HepG2 (cell line): ENCODE data around the gene SLC12A2. TPM values are rescaled to one million over a fixed set of nuclear protein-coding genes. Genes with fewer than 3 reads are reported as not detected.

Experiments
- AKNA ChIP-seq: sonication (generic); formaldehyde crosslinking; IDR thresholded peaks from 2 replicates; pipeline ENCODE4 v1.4.0; 2020; ENCODE audit warnings: missing genetic modification reagents, borderline replicate concordance
- IRF9 ChIP-seq: sonication (generic); formaldehyde crosslinking; IDR thresholded peaks from 2 replicates; pipeline ENCODE4 v1.8.0; 2022; ENCODE audit warnings: missing genetic modification reagents, mild to moderate bottlenecking, borderline replicate concordance
- KAT7 ChIP-seq: IDR thresholded peaks from 2 replicates; pipeline ENCODE4 v1.6.1; 2018; ENCODE audit warnings: borderline replicate concordance, missing compliant biosample characterization
- LBX2 ChIP-seq: sonication (generic); formaldehyde crosslinking; IDR thresholded peaks from 2 replicates; pipeline ENCODE4 v1.5.0; 2020; ENCODE audit warnings: missing genetic modification reagents, mild to moderate bottlenecking, borderline replicate concordance
- SOX6 ChIP-seq, 2 experiments: fragments of 450-650 bp in 1 of 2; sonication (generic) in 1 of 2; formaldehyde crosslinking in 1 of 2; IDR thresholded peaks; 2 replicates each; pipeline versions ENCODE4 v1.4.0 to v1.6.1; 2017 to 2020; ENCODE audit warnings: antibody characterized with exemption in 1 of 2, mild to moderate bottlenecking in 1 of 2, missing genetic modification reagents in 1 of 2
- TAF15 ChIP-seq: fragments of 200-400 bp; formaldehyde crosslinking; IDR thresholded peaks from one replicate; pipeline ENCODE4 v1.6.1; 2018; ENCODE audit warnings: mild to moderate bottlenecking, low read depth, low read length; ENCODE audit not compliant: poor library complexity, severe bottlenecking
- TEAD3 ChIP-seq: optimal IDR thresholded peaks from 2 replicates; pipeline ENCODE3; 2016; ENCODE audit warnings: borderline replicate concordance
- ZNF407 ChIP-seq: sonication (generic); formaldehyde crosslinking; IDR thresholded peaks from one replicate; pipeline ENCODE4 v1.5.1; 2020; ENCODE audit warnings: mild to moderate bottlenecking, missing genetic modification reagents; ENCODE audit errors: not compliant biosample characterization
- ZNF569 ChIP-seq: sonication (generic); formaldehyde crosslinking; IDR thresholded peaks from 2 replicates; pipeline ENCODE4 v1.5.0; 2020; ENCODE audit warnings: mild to moderate bottlenecking, missing genetic modification reagents, moderate library complexity, borderline replicate concordance
- polyA plus RNA-seq, 8 experiments: library from polyadenylated mRNA; depleted of rRNA in 3 of 8; stranded (reverse) in 7 of 8; unstranded in 1 of 8; fragments of >200 nt; fragmentation: Illumina TruSeq in 4 of 8; extraction: Trizol in 4 of 8; gene quantifications; 2 replicates each; pipeline versions ENCODE4 v1.2.1 to v1.2.3, GENCODE V29; 2011 to 2016; ENCODE audit warnings: low read depth in 4 of 8, missing spikeins in 1 of 8, mixed read lengths in 1 of 8; ENCODE audit not compliant: insufficient read depth in 1 of 8
- total RNA-seq, 5 experiments: library from RNA; depleted of rRNA; stranded (reverse); fragments of >200 nt; fragmentation: Illumina TruSeq; extraction: Trizol; gene quantifications; 2 replicates each; pipeline ENCODE4 v1.2.3, GENCODE V29; 2016; ENCODE audit warnings: low read depth in 1 of 5

The SLC12A2 gene
- total and polyA plus RNA-seq, 2 of the 13 experiments (the other 11 are each of a cell fraction or from before 2014, with no cell fraction given), result 4.0 to 9.7 TPM

GRCh38 chr5:128083033-128083810 is at the start of gene SLC12A2 (continued):
- no peak for TF ChIP-seq ZNF407 (CRISPR knock-in tag)
- TF ChIP-seq KAT7, result no peak
- TF ChIP-seq TEAD3 (CRISPR knock-in tag), result peak; percentile 25
- no peak for TF ChIP-seq TAF15
- no peak for TF ChIP-seq AKNA
- TF ChIP-seq SOX6 (IDR thresholded peaks at IDR 0.05), result no peak
- peak; percentile 53; the same call in 1 of the 2 replicates for TF ChIP-seq SOX6 (CRISPR knock-in tag; IDR thresholded peaks at IDR 0.05)
- no peak for TF ChIP-seq ZNF569 (CRISPR knock-in tag)
- TF ChIP-seq IRF9 (CRISPR knock-in tag), result peak; percentile 63; the same call in 1 of the 2 replicates
- no peak; the same call in 1 of the 2 replicates for TF ChIP-seq LBX2 (CRISPR knock-in tag)
